H9 (cell line): ENCODE data around the gene NODAL. TPM values are rescaled to one million over a fixed set of nuclear protein-coding genes. Genes with fewer than 3 reads are reported as not detected.
A peak's percentile ranks its signal among the peaks of the same experiment; 100 is the strongest.

ENCODE experiments used
- DNase-seq: peaks from one replicate; pipeline ENCODE4 v3.0.0-alpha.2; 2017
- H2AFZ ChIP-seq: one replicate; pipeline ENCODE4 v1.6.1; 2013; ENCODE audit warnings: mild to moderate bottlenecking, low read length, control low read depth, moderate library complexity
- H2AK5ac ChIP-seq: 2 replicates; pipeline ENCODE4 v1.6.1; 2013; ENCODE audit warnings: low read length, control low read depth, mixed read lengths; ENCODE audit not compliant: insufficient read length
- H2BK120ac ChIP-seq: one replicate; pipeline ENCODE4 v1.6.1; 2013; ENCODE audit warnings: low read depth, mild to moderate bottlenecking, low read length, control low read depth, inconsistent platforms; ENCODE audit not compliant: poor library complexity, severe bottlenecking
- H2BK12ac ChIP-seq: 2 replicates; pipeline ENCODE4 v1.6.1; 2013; ENCODE audit warnings: low read length, control low read depth, mixed read lengths, low read depth; ENCODE audit not compliant: insufficient read length
- H2BK15ac ChIP-seq: 2 replicates; pipeline ENCODE4 v1.6.1; 2013; ENCODE audit warnings: low read depth, low read length, control low read depth
- H2BK20ac ChIP-seq: one replicate; pipeline ENCODE4 v1.6.1; 2013; ENCODE audit warnings: low read depth, mild to moderate bottlenecking, low read length, control low read depth, inconsistent platforms; ENCODE audit not compliant: poor library complexity, severe bottlenecking
- H2BK5ac ChIP-seq: 2 replicates; pipeline ENCODE4 v1.6.1; 2013; ENCODE audit warnings: low read length, control low read depth, mixed read lengths; ENCODE audit not compliant: insufficient read length
- H3K14ac ChIP-seq: 2 replicates; pipeline ENCODE4 v1.6.1; 2013; ENCODE audit warnings: low read length, control low read depth; ENCODE audit not compliant: insufficient read depth
- H3K18ac ChIP-seq: 2 replicates; pipeline ENCODE4 v1.6.1; 2013; ENCODE audit warnings: low read depth, mild to moderate bottlenecking, mixed read lengths, low read length, control low read depth; ENCODE audit not compliant: insufficient read length
- H3K23ac ChIP-seq: 2 replicates; pipeline ENCODE4 v1.6.1; 2013; ENCODE audit warnings: low read length, control low read depth, mixed read lengths, low read depth; ENCODE audit not compliant: insufficient read length
- H3K23me2 ChIP-seq: 2 replicates; pipeline ENCODE4 v1.6.1; 2013; ENCODE audit warnings: low read depth, mild to moderate bottlenecking, mixed read lengths, low read length, control low read depth; ENCODE audit not compliant: insufficient read length, poor library complexity, severe bottlenecking
- H3K27ac ChIP-seq: 2 replicates; pipeline ENCODE4 v1.5.1; 2013; ENCODE audit warnings: low read length, control low read depth, mixed read lengths, low read depth; ENCODE audit not compliant: insufficient read length
- H3K27me3 ChIP-seq: 2 replicates; pipeline ENCODE4 v1.6.1; 2013; ENCODE audit warnings: low read length, control low read depth, inconsistent platforms; ENCODE audit not compliant: insufficient read depth
- H3K4ac ChIP-seq: 2 replicates; pipeline ENCODE4 v1.6.1; 2013; ENCODE audit warnings: low read depth, mild to moderate bottlenecking, control low read depth, inconsistent platforms, low read length, moderate library complexity
- H3K4me1 ChIP-seq: 2 replicates; pipeline ENCODE4 v1.6.1; 2013; ENCODE audit warnings: low read length, control low read depth, inconsistent platforms; ENCODE audit not compliant: insufficient read depth
- H3K4me2 ChIP-seq: 2 replicates; pipeline ENCODE4 v1.6.1; 2013; ENCODE audit warnings: low read length, control low read depth, mixed read lengths; ENCODE audit not compliant: insufficient read length, insufficient read depth
- H3K56ac ChIP-seq: 2 replicates; pipeline ENCODE4 v1.6.1; 2013; ENCODE audit warnings: low read depth, mild to moderate bottlenecking, mixed read lengths, low read length, control low read depth; ENCODE audit not compliant: insufficient read length
- H3K79me1 ChIP-seq: 2 replicates; pipeline ENCODE4 v1.6.1; 2013; ENCODE audit warnings: low read depth, mild to moderate bottlenecking, moderate library complexity, low read length, control low read depth, inconsistent platforms; ENCODE audit not compliant: insufficient read depth, poor library complexity, severe bottlenecking
- H3K79me2 ChIP-seq: 2 replicates; pipeline ENCODE4 v1.6.1; 2013; ENCODE audit warnings: low read length, control low read depth, inconsistent platforms; ENCODE audit not compliant: insufficient read depth
- H3K9ac ChIP-seq: 2 replicates; pipeline ENCODE4 v1.6.1; 2013; ENCODE audit warnings: low read length, control low read depth, mixed read lengths; ENCODE audit not compliant: insufficient read length; ENCODE audit errors: extremely low read depth
- H3K9me3 ChIP-seq: one replicate; pipeline ENCODE4 v1.6.1; 2013; ENCODE audit warnings: low read depth, low read length, inconsistent platforms; ENCODE audit not compliant: control insufficient read depth
- H3T11ph ChIP-seq: one replicate; pipeline ENCODE4 v1.6.1; 2013; ENCODE audit warnings: mild to moderate bottlenecking, low read length, control low read depth, inconsistent platforms
- H4K20me1 ChIP-seq: one replicate; pipeline ENCODE4 v1.6.1; 2013; ENCODE audit not compliant: control insufficient read depth, insufficient read length, insufficient read depth
- H4K5ac ChIP-seq: 2 replicates; pipeline ENCODE4 v1.6.1; 2013; ENCODE audit warnings: low read depth, mild to moderate bottlenecking, mixed read lengths, low read length, control low read depth; ENCODE audit not compliant: insufficient read length
- H4K8ac ChIP-seq: replicated peaks from 2 replicates; pipeline ENCODE4 v1.6.1; 2013; ENCODE audit warnings: low read length, control low read depth, mixed read lengths, low read depth; ENCODE audit not compliant: insufficient read length
- H4K91ac ChIP-seq: 2 replicates; pipeline ENCODE4 v1.6.1; 2013; ENCODE audit warnings: low read depth, mild to moderate bottlenecking, moderate library complexity, mixed read lengths, low read length, control low read depth; ENCODE audit not compliant: insufficient read length
- H3K27ac Mint-ChIP-seq, 3 experiments: 2 replicates in 2 of 3; 3 replicates in 1 of 3; pipeline ENCODE4 v1.8.0; 2020 to 2021; ENCODE audit warnings: mixed read lengths in 3 of 3, mild to moderate bottlenecking in 1 of 3, moderate library complexity in 1 of 3
- H3K27me3 Mint-ChIP-seq: 2 replicates; pipeline ENCODE4 v1.8.0; 2021; ENCODE audit warnings: low read depth, mild to moderate bottlenecking, moderate library complexity, mixed read lengths
- H3K36me3 Mint-ChIP-seq, 3 experiments: 2 replicates in 2 of 3; 3 replicates in 1 of 3; pipeline ENCODE4 v1.8.0; 2020 to 2021; ENCODE audit warnings: low read depth in 3 of 3, mixed read lengths in 3 of 3; ENCODE audit not compliant: insufficient read depth in 1 of 3
- H3K4me1 Mint-ChIP-seq, 2 experiments: 2 replicates each; pipeline ENCODE4 v1.8.0; 2020; ENCODE audit warnings: mixed read lengths in 2 of 2
- H3K4me3 Mint-ChIP-seq, 2 experiments: 2 replicates in 1 of 2; 3 replicates in 1 of 2; pipeline ENCODE4 v1.8.0; 2020 to 2021; ENCODE audit warnings: mild to moderate bottlenecking in 2 of 2, mixed read lengths in 2 of 2, moderate library complexity in 1 of 2
- H3K9me3 Mint-ChIP-seq, 2 experiments: 2 replicates in 1 of 2; 3 replicates in 1 of 2; pipeline ENCODE4 v1.8.0; 2020; ENCODE audit warnings: mild to moderate bottlenecking in 2 of 2, mixed read lengths in 2 of 2, moderate library complexity in 1 of 2
- CTCF ChIP-seq: fragments of 200-600 bp; sonication (generic); conservative IDR thresholded peaks from 3 replicates; pipeline ENCODE4 v1.8.0; 2021; ENCODE audit warnings: antibody characterized with exemption, mild to moderate bottlenecking
- WGBS: extraction: QIAGEN DNeasy Blood & Tissue Kit; methylation state at CpG from one replicate; pipeline ENCODE4 v1.1.7; 2013; ENCODE audit warnings: missing lambda C conversion rate, low lambda C conversion rate, mixed read lengths; ENCODE audit not compliant: insufficient read length; ENCODE audit errors: extremely low coverage; 5-methylcytosine and 5-hydroxymethylcytosine counted together
- total RNA-seq: library from RNA; stranded (reverse); gene quantifications from 2 replicates; pipeline ENCODE4 v1.2.1, GENCODE V29; 2021

The NODAL gene
- total RNA-seq, 1 experiment from 2014 or later, result 80.7 TPM

- peaks cover 0 to 4% of the 10 kb centered on the region in 2 experiments; a peak in 2 of 5 replicates for H3K9me3 Mint-ChIP-seq
- peak; percentile 70 for DNase-seq
- H3K4me3 Mint-ChIP-seq, result peak overlapping the region; percentile 74 to 75
- no CpG with 5 or more reads among the region's 69 CpGs for WGBS
- Histone ChIP-seq H3K56ac (no peak overlapping the region), H2AFZ (no peak overlapping the region), H3K9ac (no peak overlapping the region), H4K5ac (no peak overlapping the region), H3T11ph (no peak overlapping the region), H3K79me1 (no peaks in the 10 kb centered on the region), H3K18ac (peak overlapping the region; percentile 6), H4K91ac (no peak overlapping the region), H3K79me2 (peaks cover 9% of the 10 kb centered on the region), H4K20me1 (no peaks in the 10 kb centered on the region), H2BK20ac (no peak overlapping the region), H3K27ac (no peak overlapping the region), H2BK120ac (no peak overlapping the region), H3K23ac (no peak overlapping the region), H2AK5ac (no peak overlapping the region), H3K14ac (peak overlapping the region; percentile 3; the same call in 1 of the 2 replicates), H3K4me2 (peak overlapping the region; percentile 66), H3K27me3 (peaks cover 7% of the 10 kb centered on the region; the same call in 1 of the 2 replicates), H2BK15ac (no peak overlapping the region), H3K4me1 (peaks cover 5% of the 10 kb centered on the region; the same call in 1 of the 2 replicates), H2BK5ac (no peak overlapping the region), H2BK12ac (no peak overlapping the region), H4K8ac (no peak overlapping the region), H3K23me2 (peaks cover 14% of the 10 kb centered on the region), H3K4ac (no peak overlapping the region), H3K9me3 (no peaks in the 10 kb centered on the region)
- peak overlapping the region in 2 of 3 experiments; percentile 77 to 93; a peak in 3 of 7 replicates for H3K27ac Mint-ChIP-seq
- H3K27me3 Mint-ChIP-seq, result peaks cover 37% of the 10 kb centered on the region
- peaks cover 0 to 35% (median 2%) of the 10 kb centered on the region in 3 experiments; a peak in 2 of 7 replicates for H3K36me3 Mint-ChIP-seq
- no peak for TF ChIP-seq CTCF
- H3K4me1 Mint-ChIP-seq, result peaks cover 43 to 47% of the 10 kb centered on the region in 2 experiments
These were observed 953 bp downstream of the NODAL start for GRCh38 chr10:70440296-70441160.
